Suprapubic skin (tissue), 3 donors: ENCODE data around the gene INMT.

Experiments used
- CTCF ChIP-seq, 2 donors: fragments of 200-600 bp in 1 of 2; fragments of 450-650 bp in 1 of 2; sonication (generic) in 1 of 2; IDR thresholded peaks; one replicate each; pipeline ENCODE4 v1.5.1; 2016 to 2019; ENCODE audit warnings: antibody characterized with exemption in 2 of 2, mild to moderate bottlenecking in 1 of 2, moderate library complexity in 1 of 2
- POLR2AphosphoS5 ChIP-seq, 3 donors: sonication (generic); formaldehyde crosslinking; IDR thresholded peaks; one replicate each; pipeline ENCODE4 v1.6.1; 2017; ENCODE audit warnings: antibody characterized with exemption in 3 of 3

- TF ChIP-seq CTCF (IDR thresholded peaks at IDR 0.05) (no peak), POLR2AphosphoS5 (IDR thresholded peaks at IDR 0.05) (no peak)
These were observed 17.4 kb upstream of the INMT start for GRCh38 chr7:30734497-30734896.
